HL-60 (cell line): ENCODE data around the gene MAPRE2.

Source experiments
- DNase-seq, 2 experiments: peaks; one replicate each; pipeline ENCODE4 v3.0.0-alpha.2; 2010 to 2020; ENCODE audit warnings: low read depth in 1 of 2, low spot score in 1 of 2
- H3K27ac ChIP-seq: fragments of 250-450 bp; sonication (Bioruptor Pico); replicated peaks from 2 replicates; pipeline ENCODE4 v1.5.1; 2020; ENCODE audit warnings: mild to moderate bottlenecking, moderate library complexity
- H3K27me3 ChIP-seq: fragments of 250-450 bp; sonication (Bioruptor Pico); 2 replicates; pipeline ENCODE4 v1.5.1; 2021; ENCODE audit warnings: mild to moderate bottlenecking, moderate library complexity; ENCODE audit not compliant: insufficient read depth, poor library complexity, severe bottlenecking
- H3K4me3 ChIP-seq: replicated peaks from 2 replicates; pipeline ENCODE4 v1.5.1; 2011; ENCODE audit warnings: mild to moderate bottlenecking, control low read depth, low read length; ENCODE audit not compliant: insufficient read depth
- CTCF ChIP-seq: IDR thresholded peaks from one replicate; pipeline ENCODE4 v1.5.1; 2011; ENCODE audit warnings: low read length, control low read depth, inconsistent platforms; ENCODE audit not compliant: insufficient read depth
- GABPA ChIP-seq: IDR thresholded peaks from 2 replicates; pipeline ENCODE4 v1.6.1; 2012; ENCODE audit warnings: low read depth
- POLR2AphosphoS5 ChIP-seq: IDR thresholded peaks from 2 replicates; pipeline ENCODE4 v1.6.1; 2012; ENCODE audit warnings: low read depth
- REST ChIP-seq: IDR thresholded peaks from 2 replicates; pipeline ENCODE4 v1.6.1; 2012; ENCODE audit warnings: low read depth; ENCODE audit not compliant: insufficient replicate concordance
- SPI1 ChIP-seq: IDR thresholded peaks from 2 replicates; pipeline ENCODE4 v1.6.1; 2012; ENCODE audit warnings: low read depth, mild to moderate bottlenecking, borderline replicate concordance

The MAPRE2 gene

GRCh38 chr18:35084494-35085449 is 43.6 kb downstream of the MAPRE2 start:
- DNase-seq, result no peak
- no peaks in the 10 kb centered on the region for H3K27me3 ChIP-seq
- H3K27ac ChIP-seq, result no peak overlapping the region
- H3K4me3 ChIP-seq, result no peak overlapping the region
- TF ChIP-seq SPI1, result no peak
- no peak for TF ChIP-seq CTCF
- TF ChIP-seq REST, result no peak
- TF ChIP-seq GABPA, result no peak
- TF ChIP-seq POLR2AphosphoS5, result no peak

GRCh38 chr18:35085450-35086380 is 44.5 kb downstream of the MAPRE2 start:
- DNase-seq, result no peak
- no peaks in the 10 kb centered on the region for H3K27me3 ChIP-seq
- no peak overlapping the region for H3K27ac ChIP-seq
- no peak overlapping the region for H3K4me3 ChIP-seq
- TF ChIP-seq CTCF, result no peak
- no peak for TF ChIP-seq POLR2AphosphoS5
- no peak for TF ChIP-seq SPI1
- no peak for TF ChIP-seq REST
- TF ChIP-seq GABPA, result no peak

GRCh38 chr18:35086704-35087103 is 45.5 kb downstream of the MAPRE2 start:
- DNase-seq, result no peak
- Histone ChIP-seq H3K4me3 (no peak overlapping the region), H3K27ac (no peak overlapping the region), H3K27me3 (no peaks in the 10 kb centered on the region)
- TF ChIP-seq CTCF (no peak), REST (no peak), SPI1 (no peak), POLR2AphosphoS5 (no peak), GABPA (no peak)
